HFFc6 (cell line): Measurements from ENCODE around the gene TMEM266. TPM values are rescaled to one million over a fixed set of nuclear protein-coding genes. Genes with fewer than 3 reads are reported as not detected.

Source experiments
- DNase-seq: peaks from one replicate; pipeline ENCODE4 v3.0.0-alpha.2; 2018
- H3K27ac Mint-ChIP-seq: 2 replicates; pipeline ENCODE4 v1.8.0; 2020; ENCODE audit warnings: mild to moderate bottlenecking, mixed read lengths
- H3K27me3 Mint-ChIP-seq: 2 replicates; pipeline ENCODE4 v1.8.0; 2021; ENCODE audit warnings: mild to moderate bottlenecking, moderate library complexity, mixed read lengths; ENCODE audit not compliant: insufficient read depth
- H3K36me3 Mint-ChIP-seq: 2 replicates; pipeline ENCODE4 v1.8.0; 2021; ENCODE audit warnings: low read depth, mixed read lengths
- H3K4me1 Mint-ChIP-seq: 2 replicates; pipeline ENCODE4 v1.8.0; 2020; ENCODE audit warnings: low read depth, mixed read lengths
- H3K4me3 Mint-ChIP-seq: 2 replicates; pipeline ENCODE4 v1.8.0; 2020; ENCODE audit warnings: mild to moderate bottlenecking, moderate library complexity, mixed read lengths
- H3K9me3 Mint-ChIP-seq: 2 replicates; pipeline ENCODE4 v1.8.0; 2020; ENCODE audit warnings: mild to moderate bottlenecking, mixed read lengths
- CTCF ChIP-seq: fragments of 200-600 bp; sonication (generic); IDR thresholded peaks from 2 replicates; pipeline ENCODE4 v1.5.0; 2021; ENCODE audit warnings: antibody characterized with exemption, mild to moderate bottlenecking
- total RNA-seq, 6 experiments: library from RNA; stranded (reverse); fragmentation: NEBNext Ultra II Directional; extraction: Animal tissue kit (Norgen Biotek cat#: 25700); gene quantifications; 2 replicates in 1 of 6; 3 replicates in 5 of 6; pipeline ENCODE4 v1.2.3, GENCODE V29; 2021

Gene TMEM266
- total RNA-seq, 6 experiments from 2014 or later, result 0.10 to 0.19 (median 0.17) TPM; not detected in 1

- Mint-ChIP-seq H3K4me3 (no peak overlapping the region), H3K27me3 (peaks cover 4% of the 10 kb centered on the region), H3K9me3 (no peaks in the 10 kb centered on the region), H3K4me1 (peaks cover 49% of the 10 kb centered on the region), H3K27ac (no peak overlapping the region), H3K36me3 (peaks cover 5% of the 10 kb centered on the region; the same call in 1 of the 2 replicates)
- no peak for DNase-seq
- TF ChIP-seq CTCF, result no peak
Observed at GRCh38 chr15:76200083-76200465, 140.3 kb downstream of the TMEM266 start.

GRCh38 chr15:76200641-76201105 is 140.9 kb downstream of the TMEM266 start:
- Mint-ChIP-seq H3K27ac (no peak overlapping the region), H3K27me3 (peaks cover 7% of the 10 kb centered on the region), H3K9me3 (no peaks in the 10 kb centered on the region), H3K4me1 (peaks cover 43% of the 10 kb centered on the region), H3K4me3 (no peak overlapping the region), H3K36me3 (peaks cover 5% of the 10 kb centered on the region; the same call in 1 of the 2 replicates)
- no peak for DNase-seq
- TF ChIP-seq CTCF, result no peak

GRCh38 chr15:76201536-76202255 is 141.9 kb downstream of the TMEM266 start:
- Mint-ChIP-seq H3K4me3 (no peak overlapping the region), H3K9me3 (no peaks in the 10 kb centered on the region), H3K27ac (no peak overlapping the region), H3K4me1 (peaks cover 33% of the 10 kb centered on the region), H3K27me3 (peaks cover 8% of the 10 kb centered on the region), H3K36me3 (peaks cover 5% of the 10 kb centered on the region; the same call in 1 of the 2 replicates)
- DNase-seq, result no peak
- no peak for TF ChIP-seq CTCF

GRCh38 chr15:76203346-76204108 is 143.7 kb downstream of the TMEM266 start:
- DNase-seq, result no peak
- TF ChIP-seq CTCF, result no peak
- H3K27me3 Mint-ChIP-seq, result peaks cover 8% of the 10 kb centered on the region
- H3K4me3 Mint-ChIP-seq, result no peak overlapping the region
- no peaks in the 10 kb centered on the region for H3K9me3 Mint-ChIP-seq
- H3K27ac Mint-ChIP-seq, result no peak overlapping the region
- peaks cover 13% of the 10 kb centered on the region; the same call in 1 of the 2 replicates for H3K36me3 Mint-ChIP-seq
- peaks cover 14% of the 10 kb centered on the region for H3K4me1 Mint-ChIP-seq

GRCh38 chr15:76204109-76204845 is 144.5 kb downstream of the TMEM266 start:
- no peak for TF ChIP-seq CTCF
- Mint-ChIP-seq H3K27me3 (peaks cover 5% of the 10 kb centered on the region), H3K4me1 (peaks cover 7% of the 10 kb centered on the region), H3K36me3 (peaks cover 13% of the 10 kb centered on the region; the same call in 1 of the 2 replicates), H3K9me3 (no peaks in the 10 kb centered on the region), H3K4me3 (no peak overlapping the region), H3K27ac (no peak overlapping the region)
- no peak for DNase-seq
